Panc1 (cell line): ENCODE measurements around the gene PIEZO1. TPM values are rescaled to one million over a fixed set of nuclear protein-coding genes. Genes with fewer than 3 reads are reported as not detected.
"Not testable (repeated sequence)": the region's sequence is repeated elsewhere in the genome, so short reads cannot be mapped to it uniquely, and the experiment has no call there.

ENCODE experiments used
- ATAC-seq: fragments of 200-7000 bp; cut with Tn5 transposase; 2 replicates; pipeline ENCODE4 v1.9.1; 2020; ENCODE audit warnings: mild to moderate bottlenecking, moderate library complexity
- BruUV-seq: library from RNA; stranded (reverse); fragments of 400-500 nt; replicated peaks from 2 replicates; lab custom pipeline; 2021; lab: Mats Ljungman, UMichigan
- CTCF ChIA-PET: fragments of 300-600 bp; sonication (Branson Sonifier 250); formaldehyde crosslinking; loops from one replicate; lab custom pipeline; 2022; ENCODE audit warnings: antibody characterized with exemption; lab: Charles Lee
- POLR2A ChIA-PET: fragments of 300-600 bp; sonication (Branson Sonifier 250); formaldehyde crosslinking; loops from one replicate; lab custom pipeline; 2022; ENCODE audit warnings: antibody characterized with exemption; lab: Charles Lee
- DNase-seq: peaks from one replicate; pipeline ENCODE4 v3.0.0-alpha.2; 2010; ENCODE audit warnings: low read depth, low spot score
- H3K27ac ChIP-seq: 2 replicates; pipeline ENCODE4 v1.5.1; 2011; ENCODE audit warnings: mild to moderate bottlenecking, low read length, inconsistent platforms
- H3K27me3 ChIP-seq: fragments of 200-500 bp; sonication (Bioruptor generic); 2 replicates; pipeline ENCODE4 v1.6.0; 2014; ENCODE audit warnings: low read length, inconsistent platforms; ENCODE audit not compliant: control insufficient read depth, insufficient read depth
- H3K36me3 ChIP-seq: fragments of 200-500 bp; sonication (Bioruptor generic); 2 replicates; pipeline ENCODE4 v1.5.1; 2014; ENCODE audit warnings: inconsistent platforms, mild to moderate bottlenecking, low read length, moderate library complexity; ENCODE audit not compliant: control insufficient read depth, insufficient read depth
- H3K4me1 ChIP-seq: 2 replicates; pipeline ENCODE4 v1.5.1; 2011; ENCODE audit warnings: inconsistent platforms, mild to moderate bottlenecking, low read length, moderate library complexity; ENCODE audit not compliant: control insufficient read depth, insufficient read depth
- H3K4me3 ChIP-seq, 2 experiments: 2 replicates each; pipeline ENCODE4 v1.5.1; 2011 to 2012; ENCODE audit warnings: low read depth in 2 of 2, low read length in 2 of 2, mild to moderate bottlenecking in 2 of 2, inconsistent platforms in 1 of 2, moderate library complexity in 1 of 2
- H3K9me3 ChIP-seq: fragments of 200-500 bp; sonication (Bioruptor generic); 2 replicates; pipeline ENCODE4 v1.5.1; 2014; ENCODE audit warnings: low read depth, mild to moderate bottlenecking, inconsistent platforms, low read length, moderate library complexity; ENCODE audit not compliant: control insufficient read depth, insufficient read depth
- POLR2AphosphoS5 ChIP-seq: IDR thresholded peaks from 2 replicates; pipeline ENCODE4 v1.6.1; 2012; ENCODE audit warnings: mild to moderate bottlenecking, low read depth, low read length, moderate library complexity
- SIN3A ChIP-seq: IDR thresholded peaks from 2 replicates; pipeline ENCODE4 v1.6.1; 2012; ENCODE audit warnings: low read depth, mild to moderate bottlenecking, low read length, moderate library complexity, borderline replicate concordance; ENCODE audit not compliant: insufficient read depth
- TCF7L2 ChIP-seq: IDR thresholded peaks from 2 replicates; pipeline ENCODE4 v1.6.1; 2011; ENCODE audit warnings: mild to moderate bottlenecking, low read depth, low read length, inconsistent platforms
- in situ Hi-C: cut with HindIII; loops from 2 replicates; pipeline ENCODE4 v1.10.0; 2016; ENCODE audit warnings: low sequenced_read_pairs, low pct_unique_long_range_greater_than_20kb
- intact Hi-C: fragments of 100-400 bp; cut with micrococcal nuclease; formaldehyde crosslinking; loops from one replicate; pipeline ENCODE4 v1.10.0; 2022; ENCODE audit not compliant: unreplicated experiment
- total RNA-seq: library from RNA; stranded (reverse); gene quantifications from one replicate; pipeline ENCODE4 v1.2.1, GENCODE V29; 2021; ENCODE audit not compliant: unreplicated experiment
- TF ChIP-seq, protein P1 (sequence below): fragments of 450-650 bp; IDR thresholded peaks from 2 replicates; pipeline ENCODE4 v1.5.1; 2017; ENCODE audit warnings: mild to moderate bottlenecking
- TF ChIP-seq, protein P2 (sequence below), 2 experiments: IDR thresholded peaks; 2 replicates each; pipeline ENCODE4 v1.6.1; 2011 to 2012; ENCODE audit warnings: low read depth in 2 of 2, control low read depth in 1 of 2, low read length in 1 of 2, mild to moderate bottlenecking in 1 of 2, moderate library complexity in 1 of 2; ENCODE audit not compliant: insufficient read depth in 1 of 2

PIEZO1 gene
- total RNA-seq, 1 experiment from 2014 or later = 175 TPM

DNA sequence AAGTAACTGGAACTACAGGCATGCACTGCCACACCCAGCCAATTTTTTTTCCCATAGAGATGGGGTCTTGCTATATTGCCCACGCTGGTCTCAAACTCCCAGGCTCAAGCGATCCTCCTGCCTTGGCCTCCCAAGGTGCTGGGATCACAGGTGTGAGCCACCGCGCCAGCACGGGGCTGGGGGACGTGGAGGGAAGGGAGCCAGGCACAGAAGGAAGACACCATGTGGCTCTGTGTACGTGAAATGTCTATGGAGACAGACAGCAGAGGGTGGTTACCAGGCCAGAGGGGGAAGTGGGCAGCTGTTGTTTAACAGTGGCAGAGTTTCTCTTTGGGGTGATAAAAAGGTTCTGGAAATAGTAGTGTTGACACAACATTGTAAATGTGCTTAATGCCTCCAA is 4.6 kb upstream of the PIEZO1 start:
- intact Hi-C loops = loop anchor here (10.0 kb wide), 1 partner anchor 55 kb away; no protein-coding TSS in a partner anchor
- POLR2A ChIA-PET = no interaction called here
- Histone ChIP-seq H3K36me3 (no peaks in the 10 kb centered on the region), H3K4me1 (peaks cover 3% of the 10 kb centered on the region; the same call in 1 of the 2 replicates), H3K27me3 (no peaks in the 10 kb centered on the region), H3K27ac (no peak overlapping the region), H3K9me3 (no peaks in the 10 kb centered on the region), H3K4me3 (no peak overlapping the region)
- TF ChIP-seq, protein P1, sequence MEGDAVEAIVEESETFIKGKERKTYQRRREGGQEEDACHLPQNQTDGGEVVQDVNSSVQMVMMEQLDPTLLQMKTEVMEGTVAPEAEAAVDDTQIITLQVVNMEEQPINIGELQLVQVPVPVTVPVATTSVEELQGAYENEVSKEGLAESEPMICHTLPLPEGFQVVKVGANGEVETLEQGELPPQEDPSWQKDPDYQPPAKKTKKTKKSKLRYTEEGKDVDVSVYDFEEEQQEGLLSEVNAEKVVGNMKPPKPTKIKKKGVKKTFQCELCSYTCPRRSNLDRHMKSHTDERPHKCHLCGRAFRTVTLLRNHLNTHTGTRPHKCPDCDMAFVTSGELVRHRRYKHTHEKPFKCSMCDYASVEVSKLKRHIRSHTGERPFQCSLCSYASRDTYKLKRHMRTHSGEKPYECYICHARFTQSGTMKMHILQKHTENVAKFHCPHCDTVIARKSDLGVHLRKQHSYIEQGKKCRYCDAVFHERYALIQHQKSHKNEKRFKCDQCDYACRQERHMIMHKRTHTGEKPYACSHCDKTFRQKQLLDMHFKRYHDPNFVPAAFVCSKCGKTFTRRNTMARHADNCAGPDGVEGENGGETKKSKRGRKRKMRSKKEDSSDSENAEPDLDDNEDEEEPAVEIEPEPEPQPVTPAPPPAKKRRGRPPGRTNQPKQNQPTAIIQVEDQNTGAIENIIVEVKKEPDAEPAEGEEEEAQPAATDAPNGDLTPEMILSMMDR = no peak
- TF ChIP-seq, protein P2, sequence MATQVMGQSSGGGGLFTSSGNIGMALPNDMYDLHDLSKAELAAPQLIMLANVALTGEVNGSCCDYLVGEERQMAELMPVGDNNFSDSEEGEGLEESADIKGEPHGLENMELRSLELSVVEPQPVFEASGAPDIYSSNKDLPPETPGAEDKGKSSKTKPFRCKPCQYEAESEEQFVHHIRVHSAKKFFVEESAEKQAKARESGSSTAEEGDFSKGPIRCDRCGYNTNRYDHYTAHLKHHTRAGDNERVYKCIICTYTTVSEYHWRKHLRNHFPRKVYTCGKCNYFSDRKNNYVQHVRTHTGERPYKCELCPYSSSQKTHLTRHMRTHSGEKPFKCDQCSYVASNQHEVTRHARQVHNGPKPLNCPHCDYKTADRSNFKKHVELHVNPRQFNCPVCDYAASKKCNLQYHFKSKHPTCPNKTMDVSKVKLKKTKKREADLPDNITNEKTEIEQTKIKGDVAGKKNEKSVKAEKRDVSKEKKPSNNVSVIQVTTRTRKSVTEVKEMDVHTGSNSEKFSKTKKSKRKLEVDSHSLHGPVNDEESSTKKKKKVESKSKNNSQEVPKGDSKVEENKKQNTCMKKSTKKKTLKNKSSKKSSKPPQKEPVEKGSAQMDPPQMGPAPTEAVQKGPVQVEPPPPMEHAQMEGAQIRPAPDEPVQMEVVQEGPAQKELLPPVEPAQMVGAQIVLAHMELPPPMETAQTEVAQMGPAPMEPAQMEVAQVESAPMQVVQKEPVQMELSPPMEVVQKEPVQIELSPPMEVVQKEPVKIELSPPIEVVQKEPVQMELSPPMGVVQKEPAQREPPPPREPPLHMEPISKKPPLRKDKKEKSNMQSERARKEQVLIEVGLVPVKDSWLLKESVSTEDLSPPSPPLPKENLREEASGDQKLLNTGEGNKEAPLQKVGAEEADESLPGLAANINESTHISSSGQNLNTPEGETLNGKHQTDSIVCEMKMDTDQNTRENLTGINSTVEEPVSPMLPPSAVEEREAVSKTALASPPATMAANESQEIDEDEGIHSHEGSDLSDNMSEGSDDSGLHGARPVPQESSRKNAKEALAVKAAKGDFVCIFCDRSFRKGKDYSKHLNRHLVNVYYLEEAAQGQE (IDR thresholded peaks at IDR 0.05; ENCODE audit: insufficient read depth in 1 of 2, low read depth in 2 of 2, low read length in 1 of 2) = no peak
- TF ChIP-seq SIN3A = no peak
- no peak for TF ChIP-seq POLR2AphosphoS5
- no peak for TF ChIP-seq TCF7L2
- CTCF ChIA-PET = no interaction called here
- no TSS peak for BruUV-seq
- ATAC-seq (no peak), DNase-seq (no peak)
- in situ Hi-C loops = no loop called here

DNA sequence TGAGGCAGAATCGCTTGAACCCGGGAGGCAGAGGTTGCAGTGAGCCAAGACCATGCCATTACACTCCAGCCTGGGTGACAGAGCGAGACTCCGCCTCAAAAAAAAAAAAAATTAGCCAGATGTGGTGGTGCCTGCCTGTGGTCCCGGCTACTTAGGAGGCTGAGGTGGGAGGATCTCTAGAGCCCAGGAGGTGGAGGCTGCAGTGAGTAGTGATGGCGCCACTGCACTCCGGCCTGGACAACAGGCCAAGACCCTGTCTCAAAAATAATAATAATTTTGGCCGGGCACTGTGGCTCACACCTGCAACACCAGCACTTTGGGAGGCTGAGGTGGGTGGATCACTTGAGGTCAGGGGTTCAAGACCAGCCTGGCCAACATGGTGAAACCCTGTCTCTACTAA is 3.7 kb upstream of the PIEZO1 start:
- H3K9me3 ChIP-seq, in situ Hi-C loops, BruUV-seq, H3K4me1 ChIP-seq, CTCF ChIA-PET, ATAC-seq, H3K27me3 ChIP-seq, H3K4me3 ChIP-seq, DNase-seq, H3K36me3 ChIP-seq, H3K27ac ChIP-seq: not testable (repeated sequence)
- POLR2A ChIA-PET = interaction anchor here (0.7 kb wide), 1 partner anchor 13 kb away, joined by 3 read pairs; no protein-coding TSS in a partner anchor
- intact Hi-C loops = loop anchor here (10.0 kb wide), 1 partner anchor 54 kb away; no protein-coding TSS in a partner anchor

DNA sequence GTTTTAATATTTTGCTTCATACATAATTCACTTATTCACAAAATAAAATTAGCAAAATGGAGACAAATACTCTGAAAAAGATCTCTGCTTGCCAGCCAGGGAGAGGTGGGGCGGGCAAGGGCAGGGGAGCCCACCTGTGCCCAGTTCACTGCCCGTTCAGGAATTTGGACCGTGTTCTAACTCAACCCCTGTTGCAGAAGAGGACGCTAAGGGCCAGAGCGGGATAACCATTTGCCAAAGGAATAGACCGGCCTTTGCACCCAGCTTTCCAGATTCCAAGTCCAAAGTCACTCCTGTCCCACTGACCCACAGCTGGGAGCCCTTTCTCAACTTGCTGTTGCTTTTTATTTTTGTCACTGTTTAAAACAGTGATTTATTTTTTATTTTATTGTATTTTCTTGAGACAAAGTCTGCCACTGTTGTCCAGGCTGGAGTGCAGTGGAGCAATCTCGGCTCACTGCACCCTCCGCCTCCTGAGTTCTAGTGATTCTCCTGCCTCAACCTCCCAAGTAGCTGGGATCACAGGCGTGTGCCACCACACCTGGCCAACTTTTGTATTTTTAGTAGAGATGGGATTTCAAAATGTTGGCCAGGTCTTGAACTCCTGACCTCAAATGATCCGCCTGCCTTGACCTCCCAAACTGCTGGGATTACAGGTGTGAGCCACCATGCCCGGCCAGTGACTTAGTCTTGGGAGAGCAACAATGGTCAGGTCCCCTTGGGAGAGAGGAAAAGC is 2.7 kb upstream of the PIEZO1 start:
- in situ Hi-C loops (no loop called here), intact Hi-C loops (loop anchor here (10.0 kb wide), 1 partner anchor 53 kb away; no protein-coding TSS in a partner anchor)
- TF ChIP-seq, protein P2 (IDR thresholded peaks at IDR 0.05; ENCODE audit: insufficient read depth in 1 of 2, low read depth in 2 of 2, low read length in 1 of 2) = no peak
- TF ChIP-seq POLR2AphosphoS5 (no peak), TCF7L2 (no peak), SIN3A (no peak)
- TF ChIP-seq, protein P1 = no peak
- Histone ChIP-seq H3K36me3 (no peaks in the 10 kb centered on the region; the same call in 1 of the 2 replicates), H3K4me3 (no peak overlapping the region), H3K27ac (no peak overlapping the region), H3K27me3 (no peaks in the 10 kb centered on the region), H3K4me1 (no peaks in the 10 kb centered on the region; the same call in 1 of the 2 replicates), H3K9me3 (no peaks in the 10 kb centered on the region)
- no TSS peak for BruUV-seq
- no peak for DNase-seq
- ChIA-PET POLR2A (interaction anchor here (0.6 to 0.7 kb wide), 2 partner anchors 14 to 47 kb away, joined by 3 read pairs; no protein-coding TSS in a partner anchor), CTCF (interaction anchor here (0.7 kb wide), 1 partner anchor 29 kb away, joined by 4 read pairs; no protein-coding TSS in a partner anchor)
- no peak for ATAC-seq
